Aorta (tissue), 5 donors: Measurements from ENCODE around the gene PACSIN2. TPM values are rescaled to one million over a fixed set of nuclear protein-coding genes. Genes with fewer than 3 reads are reported as not detected.

ENCODE experiments used
- ATAC-seq: fragments of 200-7000 bp; cut with Tn5 transposase; one replicate; pipeline ENCODE4 v1.9.1; 2022; ENCODE audit warnings: moderate library complexity; ENCODE audit not compliant: low FRiP score
- DNase-seq, 2 donors: peaks; one replicate each; pipeline ENCODE4 v3.0.0-alpha.2; 2020
- H3K27ac ChIP-seq, 2 donors: one replicate each; pipeline ENCODE4 v1.5.1; 2013; ENCODE audit warnings: low read length in 2 of 2, mild to moderate bottlenecking in 2 of 2, moderate library complexity in 2 of 2, control low read depth in 1 of 2, inconsistent platforms in 1 of 2, low read depth in 1 of 2
- H3K27me3 ChIP-seq, 2 donors: one replicate each; pipeline ENCODE4 v1.6.1; 2013; ENCODE audit warnings: control low read depth in 1 of 2, low read length in 1 of 2, mild to moderate bottlenecking in 1 of 2, moderate library complexity in 1 of 2; ENCODE audit not compliant: insufficient read depth in 2 of 2, control insufficient read depth in 1 of 2
- H3K36me3 ChIP-seq, 2 donors: one replicate each; pipeline ENCODE4 v1.6.1; 2013; ENCODE audit warnings: control low read depth in 1 of 2, low read length in 1 of 2, mild to moderate bottlenecking in 1 of 2; ENCODE audit not compliant: insufficient read depth in 2 of 2, control insufficient read depth in 1 of 2
- H3K4me1 ChIP-seq, 2 donors: one replicate each; pipeline ENCODE4 v1.6.1; 2013; ENCODE audit warnings: low read length in 2 of 2, control low read depth in 1 of 2, mild to moderate bottlenecking in 1 of 2, moderate library complexity in 1 of 2; ENCODE audit not compliant: insufficient read depth in 2 of 2, control insufficient read depth in 1 of 2
- H3K4me3 ChIP-seq, 2 donors: one replicate each; pipeline ENCODE4 v1.5.1; 2013; ENCODE audit warnings: low read length in 2 of 2, control low read depth in 1 of 2, mild to moderate bottlenecking in 1 of 2
- H3K9me3 ChIP-seq: one replicate; pipeline ENCODE4 v1.6.1; 2013; ENCODE audit warnings: mild to moderate bottlenecking, low read length; ENCODE audit not compliant: control insufficient read depth
- WGBS, 2 donors: extraction: QIAGEN DNeasy Blood & Tissue Kit; methylation state at CpG; one replicate each; pipeline ENCODE4 v1.1.7; 2013; 5-methylcytosine and 5-hydroxymethylcytosine counted together
- intact Hi-C, 2 donors: fragments of 100-400 bp; cut with DNase I; formaldehyde crosslinking; loops; one replicate each; pipeline versions ENCODE4 v1.14.2 to v1.15.0; 2022
- polyA plus RNA-seq, 2 donors: library from polyadenylated mRNA; stranded (reverse); fragments of 200-250 nt; gene quantifications; one replicate each; pipeline ENCODE4 v1.2.3, GENCODE V29; 2013
- total RNA-seq, 2 donors: library from RNA; stranded (reverse); fragmentation: NEBNext Ultra II Directional; extraction: Animal tissue kit (Norgen Biotek cat#: 25700); gene quantifications; one replicate each; pipeline ENCODE4 v1.2.1, GENCODE V29; 2021
- donor health status: healthy with polysubstance abuse.
- donor health status: Bipolar disorder and iron deficiency.
- donor health status: DM: no; HTN: no; CAD: no.
- donor health status: DM: no; HTN: no; CAD: no.
- donor health status: DM: yes; HTN: yes; CAD: no.

The PACSIN2 gene
- total and polyA plus RNA-seq, 4 donors: 50.5 to 127 (median 84.7) TPM

- no peaks in the 10 kb centered on the region for H3K36me3 ChIP-seq
- ATAC-seq (no peak), DNase-seq (no peak)
- WGBS, 2 donors: 89 to 92% methylated on average over 8 of the region's 8 CpGs
- intact Hi-C loops: no loop called here
- H3K9me3 ChIP-seq: no peaks in the 10 kb centered on the region
- no peak overlapping the region for H3K4me3 ChIP-seq
- peaks cover 0 to 4% of the 10 kb centered on the region in 2 donors for H3K4me1 ChIP-seq
- H3K27ac ChIP-seq: no peak overlapping the region
- H3K27me3 ChIP-seq: no peaks in the 10 kb centered on the region
These were observed 101.0 kb downstream of the PACSIN2 start for GRCh38 chr22:42913874-42914510.

- intact Hi-C loops: no loop called here
- ATAC-seq (no peak), DNase-seq (no peak)
- H3K27ac ChIP-seq: no peak overlapping the region
- H3K36me3 ChIP-seq: no peaks in the 10 kb centered on the region
- H3K9me3 ChIP-seq: no peaks in the 10 kb centered on the region
- 86 to 93% methylated on average over 6 of the region's 6 CpGs for WGBS, 2 donors
- H3K27me3 ChIP-seq: no peaks in the 10 kb centered on the region
- peaks cover 0 to 7% of the 10 kb centered on the region in 2 donors for H3K4me1 ChIP-seq
- H3K4me3 ChIP-seq: no peak overlapping the region
These were observed 102.9 kb downstream of the PACSIN2 start for GRCh38 chr22:42912059-42912458.

- Histone ChIP-seq H3K36me3 (no peaks in the 10 kb centered on the region), H3K4me1 (peaks cover 0 to 8% of the 10 kb centered on the region in 2 donors), H3K27me3 (no peaks in the 10 kb centered on the region), H3K27ac (peak overlapping the region in 1 of 2 donors; percentile 56), H3K4me3 (no peak overlapping the region), H3K9me3 (no peaks in the 10 kb centered on the region)
- WGBS, 2 donors: 68 to 78% methylated on average over 10 of the region's 10 CpGs
- intact Hi-C loops: no loop called here
- DNase-seq (no peak), ATAC-seq (no peak)
These were observed 104.6 kb downstream of the PACSIN2 start for GRCh38 chr22:42910221-42910942.

- Histone ChIP-seq H3K9me3 (no peaks in the 10 kb centered on the region), H3K4me3 (no peak overlapping the region), H3K27ac (peak overlapping the region in 1 of 2 donors; percentile 62), H3K4me1 (peaks cover 0 to 9% of the 10 kb centered on the region in 2 donors), H3K36me3 (no peaks in the 10 kb centered on the region), H3K27me3 (no peaks in the 10 kb centered on the region)
- 58 to 61% methylated on average over 14 of the region's 14 CpGs for WGBS, 2 donors
- ATAC-seq (no peak), DNase-seq (no peak)
- intact Hi-C loops: loop anchor here in 1 of 2 donors (5.0 to 10.0 kb wide), 3 partner anchors 33 to 105 kb away; partner anchors contain the start of gene PACSIN2
These were observed 105.4 kb downstream of the PACSIN2 start for GRCh38 chr22:42909363-42910058.

- peak overlapping the region; percentile 53 to 62 for H3K27ac ChIP-seq
- intact Hi-C loops: loop anchor here in 1 of 2 donors (5.0 to 10.0 kb wide), 3 partner anchors 34 to 106 kb away; partner anchors contain the start of gene PACSIN2
- 41 to 45% methylated on average over 6 of the region's 6 CpGs for WGBS, 2 donors
- no peaks in the 10 kb centered on the region for H3K27me3 ChIP-seq
- H3K4me1 ChIP-seq: peaks cover 0 to 7% of the 10 kb centered on the region in 2 donors
- H3K36me3 ChIP-seq: no peaks in the 10 kb centered on the region
- H3K4me3 ChIP-seq: no peak overlapping the region
- DNase-seq (no peak), ATAC-seq (peak; percentile 17)
- H3K9me3 ChIP-seq: no peaks in the 10 kb centered on the region
These were observed 106.6 kb downstream of the PACSIN2 start for GRCh38 chr22:42908374-42908746.

GRCh38 chr22:42907404-42908373, 107.3 kb downstream of the PACSIN2 start:
- DNase-seq (no peak), ATAC-seq (peak; percentile 47)
- Histone ChIP-seq H3K4me3 (no peak overlapping the region), H3K9me3 (no peaks in the 10 kb centered on the region), H3K27me3 (no peaks in the 10 kb centered on the region), H3K36me3 (no peaks in the 10 kb centered on the region), H3K4me1 (peaks cover 0 to 7% of the 10 kb centered on the region in 2 donors), H3K27ac (peak overlapping the region; percentile 53 to 69)
- WGBS, 2 donors: 62 to 64% methylated on average over 26 of the region's 26 CpGs
- intact Hi-C loops: loop anchor here in 1 of 2 donors (5.0 to 10.0 kb wide), 3 partner anchors 35 to 107 kb away; partner anchors contain the start of gene PACSIN2

GRCh38 chr22:42906605-42907348, 108.2 kb downstream of the PACSIN2 start:
- peak; percentile 57 for ATAC-seq
- H3K4me3 ChIP-seq: no peak overlapping the region
- no peaks in the 10 kb centered on the region for H3K9me3 ChIP-seq
- intact Hi-C loops: loop anchor here in 1 of 2 donors (5.0 to 10.0 kb wide), 3 partner anchors 36 to 108 kb away; partner anchors contain the start of gene PACSIN2
- H3K36me3 ChIP-seq: no peaks in the 10 kb centered on the region
- no peak for DNase-seq
- H3K27me3 ChIP-seq: no peaks in the 10 kb centered on the region
- peak overlapping the region in 1 of 2 donors; percentile 69 for H3K27ac ChIP-seq
- H3K4me1 ChIP-seq: peaks cover 0 to 7% of the 10 kb centered on the region in 2 donors
- WGBS, 2 donors: 58 to 61% methylated on average over 6 of the region's 6 CpGs
